OCI-LY7 (cell line): ENCODE data around the gene ADGRF4. TPM values are rescaled to one million over a fixed set of nuclear protein-coding genes. Genes with fewer than 3 reads are reported as not detected.

Experiments
- BruUV-seq: library from RNA; stranded (reverse); fragments of 400-500 nt; replicated peaks from 2 replicates; lab custom pipeline; 2021; lab: Mats Ljungman, UMichigan
- CTCF ChIA-PET: fragments of 300-600 bp; sonication (Branson Sonifier 250); formaldehyde crosslinking; loops from one replicate; lab custom pipeline; 2022; ENCODE audit warnings: antibody characterized with exemption; ENCODE audit not compliant: unreplicated experiment; lab: Charles Lee
- POLR2A ChIA-PET: fragments of 300-600 bp; sonication (Branson Sonifier 250); formaldehyde crosslinking; loops from one replicate; lab custom pipeline; 2022; ENCODE audit warnings: antibody characterized with exemption; lab: Charles Lee
- DNase-seq: peaks from one replicate; pipeline ENCODE4 v3.0.0-alpha.2; 2015; ENCODE audit warnings: low spot score
- H2AFZ ChIP-seq: fragments of 200-600 bp; sonication (generic), shearing (Covaris generic); 2 replicates; pipeline ENCODE4 v1.6.1; 2014; ENCODE audit warnings: mild to moderate bottlenecking, antibody characterized with exemption, low read length, moderate library complexity
- H3K27ac ChIP-seq: fragments of 200-600 bp; sonication (generic); 2 replicates; pipeline ENCODE4 v1.5.1; 2014; ENCODE audit warnings: mixed run types, low read depth, mild to moderate bottlenecking, moderate library complexity, low read length, inconsistent platforms; ENCODE audit not compliant: poor library complexity, severe bottlenecking
- H3K36me3 ChIP-seq: fragments of 200-600 bp; sonication (generic); 2 replicates; pipeline ENCODE4 v1.6.1; 2014; ENCODE audit warnings: mild to moderate bottlenecking, antibody characterized with exemption, low read length, moderate library complexity, mixed read lengths; ENCODE audit not compliant: insufficient read depth
- H3K4me1 ChIP-seq: fragments of 200-600 bp; sonication (generic); 2 replicates; pipeline ENCODE4 v1.5.1; 2014; ENCODE audit warnings: mild to moderate bottlenecking, low read length; ENCODE audit not compliant: insufficient read depth, poor library complexity, severe bottlenecking
- H3K4me2 ChIP-seq: fragments of 200-600 bp; sonication (generic); 2 replicates; pipeline ENCODE4 v1.6.1; 2014; ENCODE audit warnings: mild to moderate bottlenecking, low read length
- H3K4me3 ChIP-seq: fragments of 200-600 bp; sonication (generic); 2 replicates; pipeline ENCODE4 v1.5.1; 2014; ENCODE audit warnings: mild to moderate bottlenecking, low read depth, low read length; ENCODE audit not compliant: poor library complexity, severe bottlenecking
- H3K79me2 ChIP-seq: fragments of 200-600 bp; sonication (generic); 2 replicates; pipeline ENCODE4 v1.6.1; 2016; ENCODE audit warnings: low read depth, mild to moderate bottlenecking, low read length, moderate library complexity, mixed read lengths; ENCODE audit not compliant: insufficient read depth
- H3K9me2 ChIP-seq: fragments of 200-600 bp; sonication (generic); 2 replicates; pipeline ENCODE4 v1.6.1; 2016; ENCODE audit warnings: mild to moderate bottlenecking, low read length, mixed read lengths; ENCODE audit not compliant: insufficient read depth
- H3K9me3 ChIP-seq: fragments of 200-600 bp; sonication (generic); 2 replicates; pipeline ENCODE4 v1.6.1; 2014; ENCODE audit warnings: mild to moderate bottlenecking, mixed run types, low read length, mixed read lengths
- H4K20me1 ChIP-seq: fragments of 200-600 bp; sonication (generic); 2 replicates; pipeline ENCODE4 v1.6.1; 2014; ENCODE audit warnings: mild to moderate bottlenecking, antibody characterized with exemption, low read length, moderate library complexity, mixed read lengths; ENCODE audit not compliant: insufficient read depth
- CTCF ChIP-seq: fragments of 200-600 bp; sonication (generic); conservative IDR thresholded peaks from 2 replicates; pipeline ENCODE4 v1.5.1; 2014; ENCODE audit warnings: mild to moderate bottlenecking, antibody characterized with exemption, low read length, moderate library complexity, mixed read lengths
- EZH2phosphoT487 ChIP-seq: fragments of 200-600 bp; sonication (generic); IDR thresholded peaks from 2 replicates; pipeline ENCODE4 v1.6.1; 2018; ENCODE audit warnings: low read depth, borderline replicate concordance, mild to moderate bottlenecking, mixed run types, antibody characterized with exemption, low read length, moderate library complexity, mixed read lengths
- intact Hi-C: fragments of 100-400 bp; cut with micrococcal nuclease; formaldehyde crosslinking; loops from one replicate; pipeline ENCODE4 v1.10.0; 2022; ENCODE audit not compliant: unreplicated experiment
- total RNA-seq, 2 experiments: library from RNA; depleted of rRNA in 1 of 2; stranded (reverse); fragments of >200 nt in 1 of 2; shearing (Covaris generic) in 1 of 2; gene quantifications; 2 replicates each; pipeline ENCODE4 v1.2.3, GENCODE V29; 2014 to 2022

ADGRF4 gene
- total RNA-seq, 2 experiments from 2014 or later, result not detected

GRCh38 chr6:47680051-47680450, 18.3 kb upstream of the ADGRF4 start:
- no peak for DNase-seq
- intact Hi-C loops, result no loop called here
- no peaks in the 10 kb centered on the region for H3K9me3 ChIP-seq
- no peak overlapping the region for H2AFZ ChIP-seq
- no TSS peak for BruUV-seq
- no peaks in the 10 kb centered on the region for H3K9me2 ChIP-seq
- no peak for TF ChIP-seq CTCF
- no peak for TF ChIP-seq EZH2phosphoT487
- ChIA-PET CTCF (no interaction called here), POLR2A (interaction anchor here (1.0 kb wide), 1 partner anchor 11 kb away, joined by 3 read pairs; no protein-coding TSS in a partner anchor)
- no peak overlapping the region for H3K4me3 ChIP-seq
- H4K20me1 ChIP-seq, result no peaks in the 10 kb centered on the region
- H3K36me3 ChIP-seq, result no peaks in the 10 kb centered on the region
- no peak overlapping the region for H3K27ac ChIP-seq
- H3K79me2 ChIP-seq, result no peaks in the 10 kb centered on the region
- H3K4me1 ChIP-seq, result no peaks in the 10 kb centered on the region
- H3K4me2 ChIP-seq, result no peak overlapping the region

- H3K79me2 ChIP-seq, result no peaks in the 10 kb centered on the region
- no peak overlapping the region for H3K4me3 ChIP-seq
- no peaks in the 10 kb centered on the region for H3K36me3 ChIP-seq
- no peaks in the 10 kb centered on the region for H3K9me3 ChIP-seq
- POLR2A ChIA-PET, result interaction anchor here (0.6 kb wide), 1 partner anchor 597 kb away, joined by 4 read pairs; no protein-coding TSS in a partner anchor
- no peak overlapping the region for H3K27ac ChIP-seq
- BruUV-seq, result no TSS peak
- intact Hi-C loops, result no loop called here
- no peaks in the 10 kb centered on the region for H4K20me1 ChIP-seq
- TF ChIP-seq CTCF (no peak), EZH2phosphoT487 (no peak)
- CTCF ChIA-PET, result no interaction called here
- H2AFZ ChIP-seq, result no peak overlapping the region
- no peak overlapping the region for H3K4me2 ChIP-seq
- H3K9me2 ChIP-seq, result no peaks in the 10 kb centered on the region
- DNase-seq, result no peak
- H3K4me1 ChIP-seq, result no peaks in the 10 kb centered on the region
Measured at GRCh38 chr6:47680724-47681123, 17.7 kb upstream of the ADGRF4 start.

GRCh38 chr6:47681201-47681990, 17.0 kb upstream of the ADGRF4 start:
- BruUV-seq, result no TSS peak

More at GRCh38 chr6:47681201-47681990, 17.0 kb upstream of the ADGRF4 start:
- no peak overlapping the region for H3K4me2 ChIP-seq
- ChIA-PET POLR2A (interaction anchor here (0.6 kb wide), 1 partner anchor 597 kb away, joined by 4 read pairs; no protein-coding TSS in a partner anchor), CTCF (no interaction called here)
- TF ChIP-seq CTCF (no peak), EZH2phosphoT487 (no peak)
- H3K9me2 ChIP-seq, result no peaks in the 10 kb centered on the region
- no peak for DNase-seq
- H3K36me3 ChIP-seq, result no peaks in the 10 kb centered on the region
- no peak overlapping the region for H3K27ac ChIP-seq
- intact Hi-C loops, result no loop called here
- no peaks in the 10 kb centered on the region for H4K20me1 ChIP-seq
- H2AFZ ChIP-seq, result no peak overlapping the region
- no peak overlapping the region for H3K4me3 ChIP-seq
- no peaks in the 10 kb centered on the region for H3K79me2 ChIP-seq
- H3K4me1 ChIP-seq, result no peaks in the 10 kb centered on the region
- no peaks in the 10 kb centered on the region for H3K9me3 ChIP-seq
